H4 (cell line): ENCODE measurements around the gene SLC39A5. TPM values are rescaled to one million over a fixed set of nuclear protein-coding genes. Genes with fewer than 3 reads are reported as not detected.
A peak's percentile ranks its signal among the peaks of the same experiment; 100 is the strongest.
"Not testable (repeated sequence)": the region's sequence is repeated elsewhere in the genome, so short reads cannot be mapped to it uniquely, and the experiment has no call there.

Source experiments
- DNase-seq: peaks from one replicate; pipeline ENCODE4 v3.0.0-alpha.2; 2015; ENCODE audit warnings: low spot score
- total RNA-seq: library from RNA; depleted of rRNA; stranded (reverse); fragments of >200 nt; shearing (Covaris generic); gene quantifications from 2 replicates; pipeline ENCODE4 v1.2.3, GENCODE V29; 2014

The SLC39A5 gene
- total RNA-seq, 1 experiment from 2014 or later: not detected

GRCh38 chr12:56244494-56244893 lies 14.6 kb downstream of the SLC39A5 start:
- DNase-seq: no peak

- no peak for DNase-seq
These were observed 18.1 kb downstream of the SLC39A5 start for GRCh38 chr12:56247923-56248322.

- no peak for DNase-seq
These were observed 18.9 kb downstream of the SLC39A5 start for GRCh38 chr12:56248711-56249110.

GRCh38 chr12:56252649-56253048 lies 22.8 kb downstream of the SLC39A5 start:
- DNase-seq: no peak

- no peak for DNase-seq
These were observed 23.2 kb downstream of the SLC39A5 start for GRCh38 chr12:56253091-56253490.

GRCh38 chr12:56255671-56256070 lies 25.8 kb downstream of the SLC39A5 start:
- no peak for DNase-seq

- no peak for DNase-seq
These were observed 26.6 kb downstream of the SLC39A5 start for GRCh38 chr12:56256326-56256960.

GRCh38 chr12:56257071-56257470 lies 27.2 kb downstream of the SLC39A5 start:
- no peak for DNase-seq

GRCh38 chr12:56257491-56258067 lies 27.7 kb downstream of the SLC39A5 start:
- no peak for DNase-seq

- peak; percentile 51 for DNase-seq
These were observed 28.4 kb downstream of the SLC39A5 start, which contains the start of gene ANKRD52 for GRCh38 chr12:56258068-56258819. Gene ANKRD52 (minus strand): TSS chr12:56258384. CDS start chr12:56258269, 115 bp downstream.

- no peak for DNase-seq
These were observed 29.0 kb downstream of the SLC39A5 start for GRCh38 chr12:56258820-56259183.

- no peak for DNase-seq
These were observed 30.5 kb downstream of the SLC39A5 start for GRCh38 chr12:56260380-56260779.

- no peak for DNase-seq
These were observed 31.1 kb downstream of the SLC39A5 start for GRCh38 chr12:56260921-56261320.

GRCh38 chr12:56261503-56262232 lies 31.8 kb downstream of the SLC39A5 start:
- DNase-seq: no peak

- not testable (repeated sequence) for DNase-seq
These were observed 33.1 kb downstream of the SLC39A5 start for GRCh38 chr12:56262955-56263354.

GRCh38 chr12:56266068-56266692 lies 36.3 kb downstream of the SLC39A5 start:
- not testable (repeated sequence) for DNase-seq

GRCh38 chr12:56266693-56267442 lies 37.0 kb downstream of the SLC39A5 start, which contains the start of gene COQ10A:
Gene COQ10A (plus strand): TSS chr12:56266942. CDS start chr12:56267119, 177 bp downstream.
- DNase-seq: peak; percentile 84

- no peak for DNase-seq
These were observed 37.7 kb downstream of the SLC39A5 start for GRCh38 chr12:56267443-56268071.

- no peak for DNase-seq
These were observed 41.2 kb downstream of the SLC39A5 start for GRCh38 chr12:56271031-56271430.

GRCh38 chr12:56272468-56272867 lies 42.6 kb downstream of the SLC39A5 start:
- not testable (repeated sequence) for DNase-seq
